GM18508 (cell line): ENCODE measurements around the gene BMPR1B.

Experiments used
- ATAC-seq: cut with Tn5 transposase; IDR thresholded peaks from one replicate; pipeline ENCODE4 v1.9.1; 2021; ENCODE audit warnings: moderate number of reproducible peaks; ENCODE audit not compliant: insufficient read depth, unreplicated experiment

Gene BMPR1B

DNA sequence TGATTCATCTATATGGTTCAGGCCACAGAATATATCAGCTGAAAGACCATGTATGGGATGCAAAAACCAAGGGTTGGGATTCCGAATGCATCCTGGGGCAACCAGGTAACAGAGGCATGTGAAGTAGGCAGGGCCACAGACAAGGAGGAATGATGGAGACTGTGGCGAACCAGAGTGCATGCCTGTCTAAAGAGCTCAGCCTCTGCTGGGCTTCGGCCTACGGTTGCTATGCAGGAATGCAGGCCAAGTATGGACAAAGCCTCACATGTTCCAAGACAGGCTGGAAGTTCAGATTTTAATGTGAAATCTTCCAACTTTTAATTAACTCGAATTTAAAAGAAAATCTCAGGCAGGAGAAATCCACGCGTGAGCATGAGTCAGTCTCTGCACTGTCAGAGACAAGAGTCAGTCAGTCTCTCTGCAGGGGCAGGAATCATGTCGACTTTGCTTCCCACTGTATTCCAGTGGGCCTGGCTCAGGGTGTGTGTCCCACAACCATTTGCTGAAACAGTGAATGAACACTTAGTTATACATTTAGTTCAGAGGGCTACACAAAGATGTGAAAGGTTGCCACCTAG, 446.6 kb downstream of the BMPR1B start:
- no peak for ATAC-seq

DNA sequence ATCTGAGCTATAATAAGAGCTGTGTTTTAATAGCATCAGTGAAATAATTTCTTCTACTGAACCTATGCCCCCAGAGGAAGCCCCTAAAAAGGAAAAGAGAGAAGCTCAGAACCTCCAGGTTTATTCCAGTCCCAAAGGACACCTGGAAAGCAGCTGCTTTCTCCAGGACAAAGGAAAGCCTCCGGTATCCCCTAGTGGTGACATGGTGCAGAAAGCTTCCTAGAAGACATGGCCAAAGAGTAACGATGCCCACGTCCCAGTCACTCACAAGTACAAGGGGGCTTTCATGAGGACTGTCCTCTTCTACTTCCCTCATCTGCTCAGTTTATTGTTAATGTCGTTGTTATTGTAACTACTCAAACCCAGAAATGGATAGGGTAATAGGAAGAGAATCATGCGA, 447.1 kb downstream of the BMPR1B start:
- ATAC-seq = no peak
